Measurements from ENCODE around the gene HSPB3. TPM values are rescaled to one million over a fixed set of nuclear protein-coding genes. Genes with fewer than 3 reads are reported as not detected.

The HSPB3 gene
- total RNA-seq, 2 donors from 2014 or later = 218 to 309 TPM

- ATAC-seq (no peak), DNase-seq (no peak)
- intact Hi-C loops (cut with DNase I) = loop anchor here in 1 of 2 donors (5.0 kb wide), 2 partner anchors 50 to 245 kb away; no protein-coding TSS in a partner anchor
These were observed 36.7 kb downstream of the HSPB3 start for GRCh38 chr5:54492178-54492577.

- ATAC-seq = no peak
- intact Hi-C loops (cut with DNase I) = no loop called here
- DNase-seq = no peak
These were observed 39.5 kb downstream of the HSPB3 start for GRCh38 chr5:54495027-54495426.

Other genes with a start within 250 kb of the HSPB3 start
- gene ARL15, start 145.1 kb upstream of the HSPB3 start, total RNA-seq = 10 to 100 TPM; 19.0 to 22.7 TPM
- gene SNX18, start 62.1 kb downstream of the HSPB3 start, total RNA-seq = 10 to 100 TPM; 15.1 to 15.4 TPM